NCI-H69 (cell line): ENCODE data around the gene DNAI1.

Experiments
- DNase-seq: peaks from one replicate; lab custom pipeline; 2025; lab: John Stamatoyannopoulos, UW

The DNAI1 gene

GRCh38 chr9:34490360-34490759 lies 31.8 kb downstream of the DNAI1 start:
- DNase-seq = no peak

GRCh38 chr9:34490760-34491159 lies 32.2 kb downstream of the DNAI1 start:
- DNase-seq = no peak

DNA sequence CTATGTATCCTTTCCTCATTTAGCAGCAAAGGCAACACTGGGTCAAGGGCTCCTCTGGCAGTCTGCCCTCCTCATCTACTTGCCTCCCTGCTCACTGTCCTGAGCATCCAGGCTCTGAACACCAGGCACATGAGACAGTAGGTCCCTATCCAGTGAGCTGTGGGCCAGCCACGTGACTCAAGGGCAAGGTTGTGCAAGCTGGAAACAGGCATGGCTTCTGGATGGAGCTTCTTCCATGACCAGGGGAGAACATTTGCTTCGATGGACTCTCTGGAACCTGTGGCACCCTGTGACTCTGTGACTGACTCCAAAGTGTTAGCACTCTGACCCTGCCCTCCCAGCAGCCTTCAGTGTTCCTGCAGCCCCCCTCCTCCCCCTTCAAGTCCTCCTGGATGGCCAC lies 33.0 kb downstream of the DNAI1 start:
- no peak for DNase-seq

- peak; percentile 36 for DNase-seq
Observed at GRCh38 chr9:34492051-34492450, 33.4 kb downstream of the DNAI1 start.

GRCh38 chr9:34493972-34494535 lies 35.4 kb downstream of the DNAI1 start:
- DNase-seq = no peak

DNA sequence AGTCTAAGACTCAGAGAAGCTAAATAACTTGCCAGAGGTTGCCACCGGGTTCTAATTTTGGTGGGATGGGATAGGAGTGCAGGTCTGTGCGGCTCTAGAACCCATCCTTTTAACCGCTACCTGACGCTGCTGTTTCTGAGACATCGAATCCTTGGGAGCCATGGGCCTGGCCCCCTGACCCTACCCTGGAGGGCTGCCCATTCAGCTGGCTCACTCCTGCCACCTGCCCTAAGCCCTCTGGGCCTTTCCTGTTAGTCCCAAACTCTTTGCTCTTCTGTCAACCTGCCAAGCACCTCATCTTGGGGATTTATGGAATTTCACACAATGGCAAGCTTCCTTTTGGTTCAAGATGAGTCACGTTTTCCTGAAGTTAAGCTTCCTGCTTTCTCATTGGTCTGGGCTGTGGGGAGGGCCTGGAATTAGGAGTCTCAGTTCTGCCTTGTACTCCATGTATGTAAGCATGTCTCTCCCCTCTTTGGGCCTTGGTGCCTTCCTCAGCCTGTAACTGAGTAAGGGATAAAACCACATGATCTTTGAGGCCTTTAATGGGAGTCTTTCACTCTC lies 37.6 kb downstream of the DNAI1 start:
- DNase-seq = peak; percentile 35

- peak; percentile 69 for DNase-seq
Observed at GRCh38 chr9:34498553-34498952, 39.9 kb downstream of the DNAI1 start.

- DNase-seq = peak; percentile 36
Observed at GRCh38 chr9:34499076-34499475, 40.5 kb downstream of the DNAI1 start.

- DNase-seq = peak; percentile 77
Observed at GRCh38 chr9:34500623-34501267, 42.1 kb downstream of the DNAI1 start.

DNA sequence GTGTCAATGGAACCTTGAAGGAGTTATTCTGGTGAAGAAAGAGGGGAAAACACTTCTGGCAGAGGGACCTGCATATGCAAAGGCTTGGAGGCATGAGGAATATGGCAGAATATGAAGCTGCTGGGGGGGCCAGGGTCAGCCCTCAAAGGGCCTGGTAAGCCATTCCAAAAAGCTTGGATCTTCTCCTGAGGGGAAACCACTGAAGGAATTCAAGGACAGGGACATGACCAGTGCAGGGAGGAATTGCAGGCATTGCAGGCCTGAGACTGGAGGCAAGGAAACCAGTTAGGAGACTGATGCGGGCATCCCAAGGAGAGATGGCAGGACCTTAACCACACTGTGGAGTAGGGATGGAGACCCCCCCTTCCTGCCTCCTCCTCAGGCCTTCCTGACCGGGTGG lies 42.8 kb downstream of the DNAI1 start:
- no peak for DNase-seq

- DNase-seq = peak; percentile 80
Observed at GRCh38 chr9:34501889-34502425, 43.4 kb downstream of the DNAI1 start.

DNA sequence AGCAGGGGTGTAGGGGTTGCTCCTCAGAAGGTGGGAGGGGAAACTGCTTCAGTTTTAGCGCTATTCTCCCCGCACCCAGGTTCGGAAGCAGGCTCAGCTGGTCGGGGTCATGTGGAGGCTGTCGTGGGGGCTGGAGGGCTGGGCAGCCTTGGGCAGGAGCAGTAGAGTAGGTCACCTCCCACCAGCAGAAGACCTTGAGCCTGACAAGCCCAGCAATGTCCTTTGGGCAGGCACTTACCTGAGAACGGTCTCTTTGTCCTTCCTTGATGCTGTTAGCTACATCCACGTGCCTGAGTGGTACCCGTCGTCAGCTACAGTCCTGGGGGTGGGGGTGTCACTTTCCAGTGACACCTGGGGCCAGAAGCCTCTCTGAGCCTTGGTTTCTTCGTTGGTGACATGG lies 43.9 kb downstream of the DNAI1 start:
- DNase-seq = no peak

DNA sequence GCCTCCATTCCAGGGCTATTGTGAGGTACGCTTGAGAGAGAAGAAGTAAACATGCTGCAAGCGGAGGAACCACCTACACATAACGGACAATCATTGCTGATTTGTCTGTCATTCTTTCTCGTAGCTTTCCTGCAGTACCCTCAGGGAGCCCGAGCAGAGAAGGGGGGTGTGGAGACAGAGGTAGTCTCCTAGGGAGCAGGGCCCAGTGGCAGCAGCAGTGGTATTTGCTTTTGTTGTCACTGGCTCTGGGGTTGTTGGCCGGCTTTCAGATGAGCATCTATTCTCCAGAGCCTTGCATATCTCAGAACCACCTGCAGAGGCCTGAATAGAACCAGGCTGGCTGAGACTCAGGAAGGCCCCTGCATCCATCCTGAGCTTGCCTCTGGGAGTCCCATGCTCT lies 44.3 kb downstream of the DNAI1 start:
- DNase-seq = peak; percentile 71

DNA sequence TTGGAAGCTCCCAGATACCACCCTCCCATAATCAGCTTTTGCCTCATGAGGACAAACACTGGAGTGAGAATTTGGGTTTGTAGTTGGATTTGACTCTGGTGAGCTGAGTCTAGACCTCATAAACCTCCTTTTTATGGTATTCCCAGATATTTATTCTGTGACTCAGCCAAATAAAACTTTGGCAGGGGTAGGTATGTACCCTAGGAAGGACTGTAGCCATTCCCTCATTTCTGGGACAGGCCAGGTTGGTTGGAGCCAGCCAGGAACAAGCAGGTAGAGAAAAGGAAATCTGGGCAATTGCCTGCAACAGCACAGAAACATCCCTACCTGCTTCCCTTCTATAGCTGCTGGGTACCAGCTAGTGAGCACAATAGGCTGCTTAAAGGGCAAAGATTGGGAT lies 44.8 kb downstream of the DNAI1 start:
- no peak for DNase-seq

DNA sequence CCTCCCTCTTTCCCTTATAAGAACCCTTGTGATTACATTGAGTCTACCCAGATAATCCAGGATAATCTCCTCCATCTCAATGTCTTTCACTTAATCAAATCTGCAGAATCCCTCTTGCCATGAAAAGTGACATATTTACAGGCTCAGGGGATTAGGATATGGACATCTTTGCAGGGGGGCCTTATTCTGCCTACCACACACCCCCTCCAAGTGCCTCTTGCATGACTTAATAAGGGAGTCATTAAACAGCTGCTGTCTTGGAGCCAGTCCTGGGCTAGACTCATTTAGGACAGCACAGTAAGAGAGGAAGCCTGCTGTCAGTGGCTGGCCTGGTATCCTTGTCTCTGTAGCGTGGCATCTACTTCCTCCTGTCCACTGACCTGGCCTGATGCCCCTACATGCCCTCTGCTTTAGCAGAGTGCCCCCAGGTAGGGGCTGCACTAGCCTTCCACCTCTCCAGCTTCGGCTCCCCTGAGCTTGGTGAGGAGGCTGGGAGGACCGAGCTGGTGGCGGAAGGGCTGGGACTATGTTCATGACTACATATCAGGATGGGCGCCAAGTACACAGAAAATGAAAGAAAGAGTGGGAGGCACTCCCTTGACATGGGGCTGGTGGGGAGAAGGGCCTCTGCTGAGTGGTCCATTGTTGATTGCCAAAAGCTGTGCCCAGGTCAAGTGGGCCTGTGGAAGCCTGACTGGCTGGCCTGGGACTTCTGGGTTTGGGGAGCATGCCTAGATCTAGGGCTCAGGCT lies 46.9 kb downstream of the DNAI1 start:
- peak; percentile 52 for DNase-seq

DNA sequence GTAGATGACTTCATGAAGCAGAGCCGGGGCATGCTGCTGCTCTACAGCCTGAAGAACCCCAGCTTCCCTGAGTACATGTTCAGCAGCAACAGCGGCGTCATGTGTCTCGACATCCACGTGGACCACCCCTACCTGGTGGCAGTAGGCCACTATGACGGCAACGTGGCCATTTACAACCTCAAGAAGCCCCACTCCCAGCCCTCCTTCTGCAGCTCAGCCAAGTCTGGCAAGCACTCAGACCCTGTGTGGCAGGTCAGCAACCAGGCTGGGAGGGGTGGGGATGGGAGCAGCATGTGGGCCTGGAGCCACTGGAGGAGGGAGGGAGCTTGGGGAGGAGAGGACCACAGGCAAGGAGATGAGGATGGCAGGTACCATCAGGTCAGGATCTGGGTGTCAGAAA lies 48.0 kb downstream of the DNAI1 start:
- DNase-seq = no peak

DNA sequence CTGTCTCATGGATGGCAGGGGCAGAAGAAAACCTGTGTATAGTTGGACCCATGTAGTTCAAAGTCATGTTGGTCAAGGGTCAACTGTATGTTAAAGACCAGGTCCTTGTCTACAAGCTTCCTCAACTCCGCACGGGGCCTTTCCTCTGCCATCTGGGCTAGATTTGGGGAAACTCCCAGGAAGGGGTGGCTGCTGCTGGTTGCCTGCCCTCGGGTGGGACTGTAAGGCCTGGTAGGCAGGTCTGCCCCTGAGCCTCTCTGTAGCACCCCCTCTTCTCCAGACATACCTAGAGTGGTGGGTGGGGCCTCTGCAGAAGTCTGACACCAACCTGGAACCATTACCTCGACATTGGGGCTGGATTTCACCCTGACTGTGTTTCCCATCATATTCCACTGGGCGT lies 49.0 kb downstream of the DNAI1 start:
- DNase-seq = no peak

DNA sequence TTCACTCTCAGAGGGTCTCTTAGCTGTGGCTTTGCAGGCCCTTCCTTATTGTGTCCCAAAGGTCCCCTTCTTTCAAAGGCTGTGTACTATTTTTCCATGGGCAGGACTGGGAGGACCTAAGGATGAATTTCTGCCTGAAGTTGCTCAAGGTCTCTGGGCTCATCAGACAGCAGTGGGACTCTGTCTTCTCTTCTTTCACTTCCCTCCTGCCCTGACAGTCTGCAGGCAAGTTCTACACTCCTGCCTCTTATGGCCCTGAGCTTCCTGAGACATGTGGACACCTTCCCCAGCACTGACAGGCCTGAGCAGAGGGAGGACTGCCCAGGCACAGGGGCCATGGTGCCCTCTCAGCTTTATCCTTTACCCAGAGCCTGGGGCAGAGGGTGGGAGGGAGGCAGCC lies 49.4 kb downstream of the DNAI1 start:
- no peak for DNase-seq

DNA sequence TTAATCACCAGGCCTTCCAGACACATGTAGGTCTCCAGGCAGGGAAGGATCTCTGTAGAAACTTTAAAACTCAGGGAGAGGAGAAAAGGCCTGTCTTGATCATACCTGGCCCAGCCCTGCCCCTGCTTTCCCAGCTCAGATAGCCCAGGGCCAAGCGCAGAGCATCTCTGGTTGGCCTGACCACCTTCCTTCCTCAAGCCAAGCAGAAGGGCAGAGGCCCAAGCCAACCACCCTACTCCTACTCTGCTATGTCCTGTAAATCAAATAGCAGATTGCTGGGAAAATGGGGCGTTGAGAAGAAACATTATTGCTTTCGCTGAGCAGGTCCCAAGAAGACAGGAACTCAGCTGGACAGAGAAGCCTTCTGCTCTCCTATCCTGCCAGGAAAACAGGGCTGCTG lies 49.9 kb downstream of the DNAI1 start:
- no peak for DNase-seq

GRCh38 chr9:34508951-34509350 lies 50.3 kb downstream of the DNAI1 start:
- no peak for DNase-seq

DNA sequence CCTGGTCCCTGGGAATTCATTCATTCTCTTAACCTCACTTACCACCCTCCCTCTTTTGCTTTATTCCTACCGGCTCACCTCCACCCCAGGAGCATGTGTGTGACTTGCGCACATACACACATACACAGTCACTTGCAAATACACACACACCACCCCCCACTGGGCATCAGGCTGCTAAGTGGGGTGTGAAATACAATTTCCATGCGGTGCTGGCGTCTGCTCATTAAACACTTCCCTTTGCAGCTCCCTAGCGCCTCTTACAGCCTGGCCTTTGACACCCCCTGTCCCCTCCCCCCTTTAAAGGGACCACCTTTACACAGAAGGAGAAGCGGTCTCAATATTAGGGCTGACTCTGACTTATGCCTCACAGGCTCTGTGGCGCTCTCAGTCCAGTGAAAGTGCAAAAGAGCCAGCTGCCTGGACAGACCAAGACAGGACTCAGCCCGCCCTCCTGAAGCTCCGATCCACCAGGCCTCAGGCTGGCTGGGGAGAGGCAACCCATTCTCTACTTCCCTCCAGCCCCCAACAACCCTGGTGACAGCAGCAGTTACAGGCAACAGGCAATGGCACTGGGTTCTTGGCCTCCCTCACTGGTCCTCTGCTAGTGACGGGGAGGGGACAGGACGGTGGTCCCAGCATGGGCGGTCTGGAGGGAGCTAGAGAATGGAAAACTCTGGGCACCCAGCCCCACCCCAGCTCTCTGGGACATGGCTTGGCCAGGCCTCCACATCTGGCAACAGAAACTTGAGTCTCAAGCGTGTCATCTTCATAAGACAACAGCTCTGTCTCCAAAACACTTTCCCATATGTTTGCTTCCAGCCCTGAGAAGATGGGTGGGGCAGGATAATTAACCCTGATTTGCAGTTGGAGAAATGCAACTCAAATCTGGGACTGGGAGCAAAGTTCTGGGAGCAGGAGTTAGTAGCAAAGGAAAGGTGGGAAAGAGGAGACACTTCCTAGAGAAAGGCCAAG lies 52.2 kb downstream of the DNAI1 start:
- peak; percentile 98 for DNase-seq
